ENCODE results near the gene MN1. TPM values are rescaled to one million over a fixed set of nuclear protein-coding genes. Genes with fewer than 3 reads are reported as not detected.

The MN1 gene
- total RNA-seq, 1 donor from 2014 or later, result 19.0 TPM

GRCh38 chr22:27815826-27816530, 14.4 kb upstream of the MN1 start:
- H3K27me3 Mint-ChIP-seq (ENCODE audit: low read depth), result no peaks in the 10 kb centered on the region
- H3K4me1 Mint-ChIP-seq, result peaks cover 8% of the 10 kb centered on the region
- no peaks in the 10 kb centered on the region for H3K36me3 Mint-ChIP-seq (ENCODE audit: low read depth)
- no peaks in the 10 kb centered on the region for H3K9me3 Mint-ChIP-seq
- H3K27ac Mint-ChIP-seq (ENCODE audit: unreplicated experiment), result no peak overlapping the region
- no peak for DNase-seq (ENCODE audit: low read depth, low spot score)
- no peak for TF ChIP-seq CTCF (conservative IDR thresholded peaks at IDR 0.05)
- no peak overlapping the region for H3K4me3 Mint-ChIP-seq

GRCh38 chr22:27814993-27815392, 13.4 kb upstream of the MN1 start:
- H3K27me3 Mint-ChIP-seq (ENCODE audit: low read depth), result no peaks in the 10 kb centered on the region
- H3K36me3 Mint-ChIP-seq (ENCODE audit: low read depth), result no peaks in the 10 kb centered on the region
- no peaks in the 10 kb centered on the region for H3K9me3 Mint-ChIP-seq
- no peak overlapping the region for H3K4me3 Mint-ChIP-seq
- no peak for TF ChIP-seq CTCF (conservative IDR thresholded peaks at IDR 0.05)
- no peak for DNase-seq (ENCODE audit: low read depth, low spot score)
- no peak overlapping the region for H3K27ac Mint-ChIP-seq (ENCODE audit: unreplicated experiment)
- H3K4me1 Mint-ChIP-seq, result peaks cover 5% of the 10 kb centered on the region

- Mint-ChIP-seq H3K36me3 (ENCODE audit: low read depth) (no peaks in the 10 kb centered on the region), H3K4me1 (no peaks in the 10 kb centered on the region), H3K4me3 (no peak overlapping the region), H3K27me3 (ENCODE audit: low read depth) (no peaks in the 10 kb centered on the region), H3K9me3 (no peaks in the 10 kb centered on the region), H3K27ac (ENCODE audit: unreplicated experiment) (no peak overlapping the region)
- DNase-seq (ENCODE audit: low read depth, low spot score), result no peak
- TF ChIP-seq CTCF (conservative IDR thresholded peaks at IDR 0.05), result no peak
These were observed 10.2 kb upstream of the MN1 start for GRCh38 chr22:27811778-27812177.

- no peak for DNase-seq (ENCODE audit: low read depth, low spot score)
- no peak for TF ChIP-seq CTCF (conservative IDR thresholded peaks at IDR 0.05)
- Mint-ChIP-seq H3K27ac (ENCODE audit: unreplicated experiment) (no peak overlapping the region), H3K4me3 (no peak overlapping the region), H3K27me3 (ENCODE audit: low read depth) (no peaks in the 10 kb centered on the region), H3K4me1 (no peaks in the 10 kb centered on the region), H3K36me3 (ENCODE audit: low read depth) (no peaks in the 10 kb centered on the region), H3K9me3 (no peaks in the 10 kb centered on the region)
These were observed 9.1 kb upstream of the MN1 start for GRCh38 chr22:27810609-27811151.

GRCh38 chr22:27809700-27810608, 8.4 kb upstream of the MN1 start:
- no peaks in the 10 kb centered on the region for H3K27me3 Mint-ChIP-seq (ENCODE audit: low read depth)
- TF ChIP-seq CTCF (conservative IDR thresholded peaks at IDR 0.05), result no peak
- DNase-seq (ENCODE audit: low read depth, low spot score), result no peak
- no peaks in the 10 kb centered on the region for H3K9me3 Mint-ChIP-seq
- no peak overlapping the region for H3K4me3 Mint-ChIP-seq
- H3K27ac Mint-ChIP-seq (ENCODE audit: unreplicated experiment), result no peak overlapping the region
- H3K4me1 Mint-ChIP-seq, result peaks cover 6% of the 10 kb centered on the region
- H3K36me3 Mint-ChIP-seq (ENCODE audit: low read depth), result no peaks in the 10 kb centered on the region
